GM12891 (cell line): ENCODE measurements around the gene CRCP.

Experiments used
- POLR2A ChIP-seq: IDR thresholded peaks from 2 replicates; pipeline ENCODE4 v1.6.1; 2011; ENCODE audit warnings: low read depth, low read length, control low read depth
- POLR2AphosphoS5 ChIP-seq: IDR thresholded peaks from 2 replicates; pipeline ENCODE4 v1.6.1; 2011; ENCODE audit warnings: low read depth, low read length, control low read depth

- TF ChIP-seq POLR2A, result no peak
- TF ChIP-seq POLR2AphosphoS5, result no peak
Measured at GRCh38 chr7:66069732-66070131, 44.9 kb upstream of the CRCP start.
